GM12891 (cell line): Measurements from ENCODE around the gene CD28.

ENCODE experiments used
- POLR2A ChIP-seq: IDR thresholded peaks from 2 replicates; pipeline ENCODE4 v1.6.1; 2011; ENCODE audit warnings: low read depth, low read length, control low read depth
- POLR2AphosphoS5 ChIP-seq: IDR thresholded peaks from 2 replicates; pipeline ENCODE4 v1.6.1; 2011; ENCODE audit warnings: low read depth, low read length, control low read depth
- POU2F2 ChIP-seq: IDR thresholded peaks from 2 replicates; pipeline ENCODE4 v1.6.1; 2011; ENCODE audit warnings: low read depth, mild to moderate bottlenecking, control low read depth, low read length, moderate library complexity
- SPI1 ChIP-seq: IDR thresholded peaks from 2 replicates; pipeline ENCODE4 v1.6.1; 2011; ENCODE audit warnings: low read depth, low read length, control low read depth
- TAF1 ChIP-seq: IDR thresholded peaks from 2 replicates; pipeline ENCODE4 v1.6.1; 2011; ENCODE audit warnings: low read depth, low read length, control low read depth

- TF ChIP-seq POLR2A (no peak), TAF1 (no peak), POU2F2 (no peak), POLR2AphosphoS5 (no peak), SPI1 (no peak)
Observed at GRCh38 chr2:203772456-203773165, 66.2 kb downstream of the CD28 start.
